Measurements from ENCODE around the gene KIRREL3.

The KIRREL3 gene

DNA sequence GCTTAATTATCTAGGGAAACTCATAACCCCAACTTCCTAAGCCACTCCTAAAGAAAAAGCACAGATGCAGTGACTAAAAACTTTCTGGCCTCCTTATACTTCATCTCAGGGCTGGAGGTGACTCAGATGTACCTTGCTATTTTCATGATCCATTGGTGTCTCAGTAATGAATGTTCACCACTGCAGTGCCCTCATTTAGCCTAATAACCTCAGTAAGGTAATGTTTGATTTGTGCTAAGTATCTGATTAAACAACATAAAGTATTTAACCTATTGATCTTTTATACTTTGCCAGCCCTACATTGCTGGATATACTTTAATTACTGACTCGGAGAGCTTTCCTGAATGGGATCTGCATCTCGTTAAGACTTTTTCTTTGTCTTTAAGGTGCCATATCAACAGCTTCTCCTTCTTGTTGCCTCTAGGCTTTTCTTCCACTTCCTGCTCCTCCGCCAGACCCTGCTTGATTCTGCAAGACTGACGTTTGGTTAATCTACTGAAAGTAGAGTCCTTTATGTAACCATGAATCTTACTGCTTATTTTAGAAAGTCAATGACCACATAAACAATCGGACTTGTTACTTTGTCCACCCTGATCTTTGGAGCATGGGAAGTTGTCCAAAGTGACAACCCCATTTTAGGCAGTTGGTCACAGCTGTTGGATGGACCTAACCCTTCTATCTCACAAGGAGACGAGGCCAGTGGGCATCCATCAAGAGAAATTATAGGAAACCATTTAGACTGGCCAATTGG is 342.1 kb downstream of the KIRREL3 start:
- no peak for DNase-seq

GRCh38 chr11:126655807-126656128 is 344.8 kb downstream of the KIRREL3 start:
- DNase-seq, result no peak

GRCh38 chr11:126654886-126655806 is 345.4 kb downstream of the KIRREL3 start:
- DNase-seq, result no peak

- DNase-seq, result no peak
Observed at GRCh38 chr11:126653040-126653439, 347.5 kb downstream of the KIRREL3 start.

- DNase-seq, result no peak
Observed at GRCh38 chr11:126647735-126648134, 352.8 kb downstream of the KIRREL3 start.

GRCh38 chr11:126646701-126647557 is 353.6 kb downstream of the KIRREL3 start:
- DNase-seq, result no peak

DNA sequence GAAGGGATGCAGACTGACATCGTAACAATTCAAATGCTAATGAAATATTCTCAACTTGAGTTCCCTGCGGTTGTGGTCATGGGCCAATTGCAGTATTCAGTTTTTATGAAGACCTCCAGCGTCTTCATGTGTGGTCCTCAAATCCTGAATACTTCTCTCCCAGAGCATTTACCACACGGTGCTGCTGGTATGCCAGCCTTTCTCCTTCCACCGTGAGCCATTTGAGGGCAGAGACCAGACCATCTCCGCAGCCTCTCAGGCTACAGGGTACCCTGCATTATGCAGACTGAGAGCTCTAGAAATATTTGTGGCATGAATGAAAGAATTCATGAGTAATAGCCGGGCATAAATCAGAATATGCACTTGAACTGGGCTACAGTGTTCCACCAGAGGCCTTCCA is 355.4 kb downstream of the KIRREL3 start:
- no peak for DNase-seq

DNA sequence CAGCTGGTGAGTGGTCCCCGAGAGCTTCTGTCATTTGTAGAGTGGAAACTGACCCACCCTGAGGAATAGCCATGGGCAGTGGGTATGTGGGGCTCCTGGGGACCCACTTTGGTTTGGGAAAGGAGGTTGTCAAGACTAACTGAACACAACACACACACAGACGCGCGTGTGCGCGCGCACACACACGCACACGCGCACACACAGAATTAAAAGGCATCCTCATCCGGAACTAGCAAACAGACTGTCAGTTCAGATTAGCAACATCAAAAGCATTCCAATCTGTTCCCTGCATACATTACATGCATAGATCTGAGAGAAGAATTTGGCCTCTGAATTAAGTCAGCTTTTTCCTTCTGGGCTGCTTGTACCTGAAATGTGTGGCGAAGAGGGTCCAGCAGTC is 360.4 kb downstream of the KIRREL3 start:
- no peak for DNase-seq

DNA sequence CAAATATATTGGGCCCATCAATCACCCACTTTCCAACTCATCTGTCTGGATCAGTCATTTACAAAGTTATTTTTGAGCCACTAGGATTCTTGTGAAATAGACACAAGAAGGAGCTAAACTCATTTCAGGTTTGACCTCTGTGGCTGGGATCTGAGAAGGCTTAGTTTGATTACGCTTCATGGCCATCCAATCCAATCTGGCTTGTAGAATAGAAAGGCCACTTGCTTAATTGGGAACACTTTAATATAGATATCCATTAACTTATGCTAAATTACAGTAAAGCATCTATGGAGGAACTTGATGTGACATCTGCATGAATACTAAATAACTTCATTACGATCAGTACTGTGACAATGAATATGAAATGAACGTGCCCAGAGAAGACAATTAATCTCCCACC is 360.9 kb downstream of the KIRREL3 start:
- DNase-seq, result no peak

GRCh38 chr11:126638648-126639047 is 361.9 kb downstream of the KIRREL3 start:
- DNase-seq, result no peak

- no peak for DNase-seq
Observed at GRCh38 chr11:126637795-126638175, 362.8 kb downstream of the KIRREL3 start.

DNA sequence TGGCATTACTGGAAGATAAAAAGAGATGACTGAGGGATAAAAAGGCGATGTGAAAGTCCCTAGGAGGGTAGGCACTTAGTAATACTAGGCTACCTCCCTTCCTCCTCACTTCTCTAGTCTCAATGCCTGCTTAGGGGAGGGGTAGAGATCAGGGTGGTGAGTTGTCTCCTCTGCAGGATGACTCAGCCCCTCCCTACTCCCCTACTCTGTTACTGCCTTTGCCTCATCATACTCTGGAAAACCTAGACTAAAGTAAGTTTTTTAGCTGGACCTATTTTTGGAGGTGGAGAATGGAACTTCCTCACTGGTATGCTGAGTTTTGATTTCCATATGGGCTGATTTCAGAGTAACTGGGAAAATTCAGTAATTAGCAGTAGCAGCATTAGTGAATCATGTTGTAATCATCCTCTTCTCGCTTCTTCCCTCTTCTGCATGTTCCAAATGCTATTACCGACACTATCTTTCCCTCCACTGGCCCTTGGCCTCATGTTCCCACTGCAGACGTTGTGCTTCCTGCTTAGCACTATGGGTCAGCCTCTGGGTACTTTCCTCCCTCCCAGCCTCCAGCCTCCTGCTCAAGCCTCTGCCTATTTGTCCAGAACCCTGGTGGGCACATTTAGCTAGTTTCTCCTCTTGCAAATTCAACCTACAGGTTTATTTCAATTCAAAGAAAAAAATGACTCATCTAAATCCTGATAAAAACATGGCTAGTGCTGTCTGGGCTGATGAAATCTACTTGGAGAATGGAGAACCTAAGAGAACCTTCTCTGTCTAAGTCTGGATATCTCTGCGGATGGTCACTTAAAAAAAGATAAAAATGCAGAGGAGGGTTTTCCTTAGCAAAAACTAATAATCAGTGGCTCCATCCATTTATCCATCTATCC is 363.4 kb downstream of the KIRREL3 start:
- DNase-seq, result no peak

DNA sequence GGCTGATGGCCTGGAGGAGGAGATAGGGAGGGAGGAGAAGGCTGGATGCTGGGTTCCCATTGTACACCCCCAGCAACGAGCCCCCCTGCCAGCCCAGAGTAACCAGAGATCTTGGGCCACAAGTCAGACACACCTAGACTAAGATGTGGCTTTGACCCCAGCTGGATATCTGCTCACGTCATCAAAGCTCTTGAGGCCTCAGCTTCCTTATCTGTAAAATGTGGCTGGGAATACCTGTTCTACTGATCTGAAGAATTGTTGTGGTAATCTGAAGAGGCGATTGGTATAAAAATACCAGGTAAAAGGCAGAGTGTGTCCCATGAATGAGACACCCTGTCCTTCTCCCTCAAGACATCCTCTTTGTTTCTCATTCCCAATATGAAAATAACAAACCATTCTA is 365.1 kb downstream of the KIRREL3 start:
- no peak for DNase-seq

DNA sequence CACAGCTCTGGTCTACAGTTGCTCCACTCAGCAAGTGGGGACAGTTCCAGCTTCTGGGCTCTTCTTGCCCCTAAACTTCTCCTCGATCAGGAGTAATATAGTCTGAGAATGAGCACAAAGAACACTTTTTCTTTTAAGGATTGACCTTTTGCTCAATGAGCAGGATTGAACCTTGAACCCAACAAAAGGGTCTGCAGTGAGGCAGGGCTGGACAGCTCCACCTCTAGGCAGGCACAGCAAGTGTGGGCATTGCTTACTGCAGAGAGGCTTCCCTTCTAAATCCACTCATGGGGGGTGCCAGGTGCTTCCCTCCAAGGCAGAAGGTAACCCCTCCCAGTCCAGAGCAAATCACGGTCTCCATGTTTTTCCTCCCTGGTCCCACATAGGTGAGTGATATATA is 365.6 kb downstream of the KIRREL3 start:
- DNase-seq, result no peak

GRCh38 chr11:126633330-126633729 is 367.2 kb downstream of the KIRREL3 start:
- DNase-seq, result no peak

DNA sequence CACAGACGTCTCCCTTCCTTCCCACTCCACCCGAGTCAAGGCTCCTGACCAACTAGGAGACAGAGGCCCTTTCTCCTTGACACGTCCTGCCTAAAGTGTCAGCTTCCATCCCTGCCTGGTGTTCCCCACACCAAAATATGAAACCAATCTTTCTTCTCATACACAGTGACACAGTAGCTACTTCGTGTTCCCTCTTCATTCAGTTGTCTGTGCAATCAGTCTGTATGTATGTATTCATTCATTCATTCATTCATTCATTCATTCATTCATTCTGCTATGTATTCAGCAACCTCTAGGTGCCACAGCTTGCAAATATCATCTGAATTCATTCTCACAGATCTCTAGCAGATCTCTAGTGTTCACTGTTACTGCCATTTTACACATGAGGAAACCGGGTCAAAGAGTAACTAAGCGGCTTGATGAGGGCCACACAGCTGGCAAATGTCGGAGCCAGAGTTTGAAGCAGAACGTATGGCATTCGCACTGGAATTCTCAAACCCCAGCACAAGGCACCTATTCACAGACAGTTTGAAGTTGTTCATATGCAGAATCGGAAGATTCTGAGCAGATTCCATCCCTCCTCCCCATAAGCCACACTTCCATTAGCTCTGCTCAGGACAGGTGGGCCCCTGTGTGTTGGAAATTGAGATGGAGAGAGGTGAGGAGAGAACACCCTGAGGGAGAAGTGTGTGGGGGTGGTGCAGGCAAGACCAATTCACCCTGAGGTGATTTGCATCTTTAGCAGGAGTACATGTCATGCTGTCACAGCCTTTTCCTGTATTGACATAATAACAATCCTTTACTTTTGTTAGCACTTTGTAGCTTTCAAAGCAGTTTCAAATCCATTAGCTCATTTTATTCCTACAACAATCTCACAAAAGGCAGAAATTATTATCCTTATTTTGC is 369.4 kb downstream of the KIRREL3 start:
- DNase-seq, result no peak

DNA sequence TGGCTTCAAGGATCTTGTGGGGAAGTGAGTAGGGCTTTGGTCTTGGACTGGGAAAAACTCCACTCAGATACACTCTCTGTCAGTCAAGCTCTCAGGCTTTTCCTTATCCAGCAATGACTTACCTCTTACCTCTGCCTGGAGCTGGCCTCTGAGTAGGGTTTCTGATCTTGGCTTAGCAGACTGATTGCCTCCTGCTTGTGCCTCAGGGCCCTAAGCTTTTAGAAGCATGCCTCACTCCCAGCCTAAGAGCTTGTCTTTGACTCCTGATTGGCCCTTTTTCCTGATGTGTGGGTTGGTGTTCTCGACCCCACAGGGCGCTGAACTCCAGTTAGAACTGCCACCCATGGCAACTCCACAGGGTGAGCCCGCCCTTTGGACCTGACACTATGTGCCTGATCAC is 370.1 kb downstream of the KIRREL3 start:
- DNase-seq, result no peak

DNA sequence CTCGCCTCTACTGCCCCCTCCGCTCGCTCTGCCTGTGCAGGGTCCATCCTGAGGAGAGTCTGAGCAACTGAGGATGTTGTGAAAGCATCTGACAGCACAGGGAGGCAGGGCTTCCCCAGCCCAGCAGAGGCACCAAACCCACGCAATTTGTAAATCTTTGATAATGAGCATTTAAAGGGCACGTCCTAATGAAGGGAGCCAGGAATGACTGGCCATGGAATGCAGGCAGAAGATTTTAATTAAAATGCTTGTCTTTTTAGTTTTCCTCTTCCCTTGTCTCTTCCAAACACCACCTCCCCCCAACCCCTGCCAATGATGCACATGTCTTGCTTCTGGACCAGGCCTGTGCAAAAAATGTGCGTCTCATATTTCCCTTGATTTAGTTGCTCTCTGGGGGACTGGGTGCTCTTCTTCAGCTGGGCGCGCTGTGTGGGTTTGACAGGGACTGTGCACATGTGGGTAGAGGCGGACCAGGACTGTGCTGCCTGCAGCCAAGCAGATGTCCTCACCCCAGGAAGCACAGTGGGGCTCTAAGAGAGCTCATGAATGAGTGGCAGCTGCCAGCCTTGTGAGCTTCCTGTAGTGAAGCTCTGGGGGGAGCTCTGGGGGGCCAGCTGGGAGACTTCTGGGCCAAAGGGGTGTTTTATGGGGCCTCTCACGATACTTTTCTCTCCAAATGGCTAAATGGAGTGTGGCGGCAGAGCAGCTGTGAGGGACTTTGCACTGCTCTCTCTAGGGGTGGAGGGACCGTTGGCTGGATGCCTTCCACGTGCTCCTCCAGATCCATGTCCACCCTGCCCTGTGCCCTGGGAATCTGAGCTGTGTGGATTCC is 371.6 kb downstream of the KIRREL3 start:
- no peak for DNase-seq

- DNase-seq, result no peak
Observed at GRCh38 chr11:126628450-126628789, 372.1 kb downstream of the KIRREL3 start.

- no peak for DNase-seq
Observed at GRCh38 chr11:126627421-126627820, 373.1 kb downstream of the KIRREL3 start.

Measured in stimulated activated CD8-positive, alpha-beta memory T cell treated with anti-CD3 and anti-CD28 coated beads, Interleukin-4, amount 100 ng/mL, for 48 hours (primary cell).